GM12878 (cell line): ENCODE results near the gene DPH1. TPM values are rescaled to one million over a fixed set of nuclear protein-coding genes. Genes with fewer than 3 reads are reported as not detected.

ENCODE experiments used
- ATF2 ChIP-seq: IDR thresholded peaks from 2 replicates; pipeline ENCODE4 v1.6.1; 2012; ENCODE audit warnings: low read length, inconsistent platforms
- BACH1 ChIP-seq: fragments of 450-650 bp; IDR thresholded peaks from 2 replicates; pipeline ENCODE4 v1.6.1; 2017; ENCODE audit warnings: mild to moderate bottlenecking, borderline replicate concordance
- BHLHE40 ChIP-seq, 2 experiments: fragments of 450-650 bp in 1 of 2; IDR thresholded peaks; 2 replicates each; pipeline ENCODE4 v1.6.1; 2011 to 2017; ENCODE audit warnings: low read depth in 2 of 2, borderline replicate concordance in 1 of 2, improper control_type of control experiment in 1 of 2, low read length in 1 of 2, mild to moderate bottlenecking in 1 of 2
- BRCA1 ChIP-seq: IDR thresholded peaks from 2 replicates; pipeline ENCODE4 v1.6.1; 2011; ENCODE audit warnings: low read depth, low read length, improper control_type of control experiment
- CHD4 ChIP-seq: fragments of 200-600 bp; sonication (generic); IDR thresholded peaks from 2 replicates; pipeline ENCODE4 v1.6.1; 2016; ENCODE audit warnings: mild to moderate bottlenecking
- EP300 ChIP-seq, 2 experiments: fragments of 150-350 bp in 1 of 2; IDR thresholded peaks; 2 replicates each; pipeline ENCODE4 v1.6.1; 2011 to 2012; ENCODE audit warnings: low read depth in 2 of 2, low read length in 2 of 2, borderline replicate concordance in 1 of 2, improper control_type of control experiment in 1 of 2, inconsistent platforms in 1 of 2; ENCODE audit not compliant: control insufficient read depth in 1 of 2
- GABPA ChIP-seq: IDR thresholded peaks from 2 replicates; pipeline ENCODE4 v1.6.1; 2014; ENCODE audit warnings: antibody characterized with exemption, low read depth, mild to moderate bottlenecking, inconsistent platforms
- HDAC2 ChIP-seq: fragments of 200-600 bp; sonication (generic); IDR thresholded peaks from 2 replicates; pipeline ENCODE4 v1.6.1; 2017
- HDAC6 ChIP-seq: fragments of 200-600 bp; sonication (generic); IDR thresholded peaks from one replicate; pipeline ENCODE4 v1.8.0; 2017; ENCODE audit warnings: antibody characterized with exemption; ENCODE audit not compliant: unreplicated experiment
- HDGF ChIP-seq: fragments of 450-650 bp; IDR thresholded peaks from 2 replicates; pipeline ENCODE4 v1.6.1; 2016; ENCODE audit warnings: antibody characterized with exemption
- JUNB ChIP-seq: IDR thresholded peaks from 2 replicates; pipeline ENCODE4 v1.6.1; 2016; ENCODE audit warnings: antibody characterized with exemption, mild to moderate bottlenecking
- KAT2A ChIP-seq: conservative IDR thresholded peaks from 2 replicates; pipeline ENCODE4 v1.6.1; 2011; ENCODE audit warnings: low read depth, low read length; ENCODE audit not compliant: control insufficient read depth
- MAX ChIP-seq: IDR thresholded peaks from 2 replicates; pipeline ENCODE4 v1.6.1; 2012; ENCODE audit warnings: low read depth, low read length, improper control_type of control experiment
- MLLT1 ChIP-seq: fragments of 450-650 bp; IDR thresholded peaks from 2 replicates; pipeline ENCODE4 v1.6.1; 2016; ENCODE audit warnings: mild to moderate bottlenecking
- POLR2AphosphoS5 ChIP-seq: IDR thresholded peaks from 2 replicates; pipeline ENCODE4 v1.6.1; 2011; ENCODE audit warnings: mild to moderate bottlenecking, low read length, inconsistent platforms
- RELA ChIP-seq: fragments of 450-650 bp; IDR thresholded peaks from 2 replicates; pipeline ENCODE4 v1.8.0; 2014; ENCODE audit warnings: borderline replicate concordance; ENCODE audit not compliant: partially characterized antibody
- RELB ChIP-seq: fragments of 450-650 bp; IDR thresholded peaks from 2 replicates; pipeline ENCODE4 v1.6.1; 2017; ENCODE audit warnings: low read depth, mild to moderate bottlenecking, moderate library complexity
- SMARCA5 ChIP-seq: fragments of 450-650 bp; IDR thresholded peaks from 2 replicates; pipeline ENCODE4 v1.6.1; 2017; ENCODE audit warnings: mild to moderate bottlenecking
- SP1 ChIP-seq: IDR thresholded peaks from one replicate; pipeline ENCODE4 v1.6.1; 2011; ENCODE audit warnings: low read depth, low read length
- SRF ChIP-seq, 2 experiments: IDR thresholded peaks; 2 replicates each; pipeline ENCODE4 v1.6.1; 2011; ENCODE audit warnings: low read depth in 2 of 2, low read length in 2 of 2, mild to moderate bottlenecking in 1 of 2, moderate library complexity in 1 of 2
- TCF7 ChIP-seq: IDR thresholded peaks from 2 replicates; pipeline ENCODE4 v1.6.1; 2014; ENCODE audit warnings: antibody characterized with exemption, borderline replicate concordance
- polyA plus RNA-seq, 11 experiments: library from polyadenylated mRNA; depleted of rRNA in 4 of 11; unstranded in 6 of 11; stranded (reverse) in 5 of 11; fragments of >200 nt; fragmentation: Nextera tagmentation in 4 of 11; fragmentation: Illumina TruSeq in 1 of 11; extraction: Ambion mirVana in 4 of 11; extraction: Trizol in 1 of 11; gene quantifications; 1 replicate in 1 of 11; 2 replicates in 10 of 11; pipeline versions ENCODE4 v1.2.1 to v1.2.3, GENCODE V29; 2011 to 2016; ENCODE audit warnings: inconsistent platforms in 2 of 11, missing spikeins in 2 of 11, low read depth in 1 of 11
- total RNA-seq, 4 experiments: library from RNA; depleted of rRNA in 3 of 4; stranded (reverse); fragments of >200 nt in 3 of 4; fragmentation: Illumina TruSeq in 1 of 4; extraction: Trizol in 1 of 4; gene quantifications; 2 replicates each; pipeline versions ENCODE4 v1.2.1 to v1.2.3, GENCODE V29; 2013 to 2021

The DPH1 gene
- total and polyA plus RNA-seq, 10 of the 15 experiments (the other 5 are each of a cell fraction or from before 2014, with no cell fraction given) = 0.29 to 33.6 (median 20.2) TPM

GRCh38 chr17:2029911-2030778 lies at the start of gene DPH1 (continued):
- no peak for TF ChIP-seq TCF7
- no peak; the same call in 1 of the 2 replicates for TF ChIP-seq SMARCA5
- no peak for TF ChIP-seq KAT2A
- peak; percentile 98 for TF ChIP-seq RELB
- peak; percentile 100 for TF ChIP-seq MLLT1
- TF ChIP-seq BACH1 = no peak; the same call in 1 of the 2 replicates
- peak; percentile 81 to 84 for TF ChIP-seq BHLHE40 (IDR thresholded peaks at IDR 0.05; ENCODE audit: borderline replicate concordance in 1 of 2, low read depth in 2 of 2, low read length in 1 of 2)
- TF ChIP-seq GABPA = no peak
- no peak for TF ChIP-seq ATF2
- TF ChIP-seq HDGF = no peak
- TF ChIP-seq JUNB = no peak
- peak; percentile 95 for TF ChIP-seq RELA
- peak; percentile 99 for TF ChIP-seq MAX
- peak; percentile 31; the same call in 1 of the 2 replicates for TF ChIP-seq POLR2AphosphoS5
- TF ChIP-seq BRCA1 = no peak
- peak; percentile 89 for TF ChIP-seq SP1
- TF ChIP-seq HDAC6 = no peak
- no peak for TF ChIP-seq HDAC2
- no peak for TF ChIP-seq CHD4
- 0 out of 4 replicates have a peak, but pooled peaks of 1 of the 2 experiments have one; percentile 15 for TF ChIP-seq EP300 (IDR thresholded peaks at IDR 0.05; ENCODE audit: borderline replicate concordance in 1 of 2, control insufficient read depth in 1 of 2, low read depth in 2 of 2, low read length in 2 of 2)
- TF ChIP-seq SRF (IDR thresholded peaks at IDR 0.05; ENCODE audit: low read depth in 2 of 2, low read length in 2 of 2) = peak; percentile 97 to 100
